Measurements from ENCODE around the gene SMPD3.

GRCh38 chr16:68376590-68376989 lies 71.7 kb downstream of the SMPD3 start:
- TF ChIP-seq CTCF (IDR thresholded peaks at IDR 0.05 in 4 of 5, conservative IDR thresholded peaks at IDR 0.05 in 1 of 5) (no peak), POLR2A (IDR thresholded peaks at IDR 0.05) (no peak)

Measured in gastrocnemius medialis (tissue), 4 donors.